A549 (cell line): Measurements from ENCODE around the gene TMIGD2. TPM values are rescaled to one million over a fixed set of nuclear protein-coding genes. Genes with fewer than 3 reads are reported as not detected.

Experiments
- ATAC-seq, 2 experiments: fragments of 200-7000 bp in 1 of 2; fragments of >200 bp in 1 of 2; cut with Nextera tagmentation in 1 of 2; cut with Tn5 transposase in 1 of 2; 3 replicates each; pipeline versions ENCODE4 v1.8.0 to v1.9.1; 2018 to 2020; ENCODE audit warnings: mild to moderate bottlenecking in 1 of 2, moderate library complexity in 1 of 2
- CTCF ChIA-PET: fragments of 300-600 bp; sonication (Branson Sonifier 250); formaldehyde crosslinking; extraction: SDS; loops from one replicate; lab custom pipeline; 2021; ENCODE audit warnings: antibody characterized with exemption, inconsistent platforms; lab: Yijun Ruan, JAX
- POLR2A ChIA-PET: fragments of 350-600 bp; formaldehyde crosslinking; extraction: SDS; loops from one replicate; lab custom pipeline; 2021; ENCODE audit warnings: antibody characterized with exemption, inconsistent platforms; lab: Yijun Ruan, JAX
- DNase-seq, 2 experiments: peaks; one replicate each; pipeline versions ENCODE4 v3.0.0 to v3.0.0-alpha.2; 2011 to 2016; ENCODE audit warnings: low read depth in 1 of 2, low spot score in 1 of 2
- FAIRE-seq: peaks from 2 replicates; lab custom pipeline; 2011; peaks lifted over from hg19 to GRCh38; lab: Jason Lieb, UNC
- H3K27ac ChIP-seq, 2 experiments: fragments of >200 bp; sonication (Bioruptor Twin); formaldehyde crosslinking; 3 replicates each; pipeline ENCODE4 v1.5.1; 2016 to 2017
- H3K4me1 ChIP-seq: fragments of >200 bp; sonication (Bioruptor Twin); formaldehyde crosslinking; 3 replicates; pipeline ENCODE4 v1.6.1; 2016
- H3K4me2 ChIP-seq: fragments of >200 bp; sonication (Bioruptor Twin); formaldehyde crosslinking; 3 replicates; pipeline ENCODE4 v1.6.1; 2016
- H3K4me3 ChIP-seq: fragments of >200 bp; sonication (Bioruptor Twin); formaldehyde crosslinking; 3 replicates; pipeline ENCODE4 v1.5.1; 2016
- H3K9me3 ChIP-seq: fragments of >200 bp; sonication (Bioruptor Twin); formaldehyde crosslinking; 3 replicates; pipeline ENCODE4 v1.6.1; 2016
- ATOH8 ChIP-seq: fragments of 250-450 bp; sonication (Bioruptor Pico); IDR thresholded peaks from 2 replicates; pipeline ENCODE4 v1.5.0; 2020; ENCODE audit warnings: low read depth, mild to moderate bottlenecking, moderate library complexity
- BCL3 ChIP-seq: fragments of >200 bp; sonication (Bioruptor Twin); formaldehyde crosslinking; IDR thresholded peaks from 3 replicates; pipeline ENCODE4 v1.6.1; 2016
- BHLHE40 ChIP-seq: IDR thresholded peaks from 2 replicates; pipeline ENCODE4 v1.6.1; 2012; ENCODE audit warnings: low read depth, low read length, inconsistent platforms
- CBX8 ChIP-seq: fragments of 200-600 bp; sonication (generic); IDR thresholded peaks from 2 replicates; pipeline ENCODE4 v1.6.1; 2016
- E2F6 ChIP-seq: IDR thresholded peaks from 2 replicates; pipeline ENCODE4 v1.6.1; 2012; ENCODE audit warnings: low read depth, borderline replicate concordance
- GATA3 ChIP-seq: IDR thresholded peaks from 2 replicates; pipeline ENCODE4 v1.6.1; 2012; ENCODE audit warnings: borderline replicate concordance
- HMGXB4 ChIP-seq: fragments of 250-450 bp; sonication (Bioruptor Pico); IDR thresholded peaks from 2 replicates; pipeline ENCODE4 v1.5.0; 2021; ENCODE audit warnings: mild to moderate bottlenecking, moderate library complexity, borderline replicate concordance
- JUN ChIP-seq, 2 experiments: fragments of >200 bp; sonication (Bioruptor Twin); formaldehyde crosslinking; IDR thresholded peaks; 2 replicates in 1 of 2; 3 replicates in 1 of 2; pipeline ENCODE4 v1.6.1; 2016 to 2017
- JUNB ChIP-seq: fragments of >200 bp; sonication (Bioruptor Twin); formaldehyde crosslinking; IDR thresholded peaks from 2 replicates; pipeline ENCODE4 v1.6.1; 2016
- KDM1A ChIP-seq: fragments of 200-600 bp; sonication (generic); IDR thresholded peaks from 2 replicates; pipeline ENCODE4 v1.6.1; 2016; ENCODE audit warnings: low read depth, mild to moderate bottlenecking
- MAFK ChIP-seq: fragments of 450-650 bp; IDR thresholded peaks from 2 replicates; pipeline ENCODE4 v1.6.1; 2014; ENCODE audit not compliant: partially characterized antibody
- MYC ChIP-seq: IDR thresholded peaks from 2 replicates; pipeline ENCODE4 v1.6.1; 2012; ENCODE audit warnings: mild to moderate bottlenecking, inconsistent platforms, low read length, improper control_type of control experiment, borderline replicate concordance
- NR3C1 ChIP-seq: fragments of >200 bp; sonication (Bioruptor Twin); formaldehyde crosslinking; IDR thresholded peaks from 3 replicates; pipeline ENCODE4 v1.6.1; 2017
- PHF8 ChIP-seq: fragments of 200-600 bp; sonication (generic); IDR thresholded peaks from 2 replicates; pipeline ENCODE4 v1.6.1; 2016; ENCODE audit warnings: low read depth, mild to moderate bottlenecking, antibody characterized with exemption, moderate library complexity, borderline replicate concordance
- POLR2A ChIP-seq: IDR thresholded peaks from 2 replicates; pipeline ENCODE4 v1.6.1; 2012; ENCODE audit warnings: mild to moderate bottlenecking, low read length
- RAD21 ChIP-seq, 2 experiments: fragments of >200 bp in 1 of 2; sonication (Bioruptor Twin) in 1 of 2; formaldehyde crosslinking in 1 of 2; IDR thresholded peaks in 1 of 2; conservative IDR thresholded peaks in 1 of 2; 2 replicates in 1 of 2; 3 replicates in 1 of 2; pipeline ENCODE4 v1.6.1; 2012 to 2018; ENCODE audit warnings: inconsistent platforms in 1 of 2
- RARB ChIP-seq: fragments of 250-450 bp; sonication (Bioruptor Pico); IDR thresholded peaks from 2 replicates; pipeline ENCODE4 v1.8.0; 2021; ENCODE audit warnings: mild to moderate bottlenecking, moderate library complexity
- REST ChIP-seq: fragments of 200-600 bp; sonication (generic); IDR thresholded peaks from 2 replicates; pipeline ENCODE4 v1.6.1; 2016; ENCODE audit warnings: antibody characterized with exemption, mild to moderate bottlenecking, moderate library complexity
- RFX5 ChIP-seq: fragments of 450-650 bp; IDR thresholded peaks from 2 replicates; pipeline ENCODE4 v1.7.1; 2014; ENCODE audit warnings: antibody characterized with exemption, mild to moderate bottlenecking, moderate library complexity
- RNF2 ChIP-seq: fragments of 200-600 bp; sonication (generic); IDR thresholded peaks from 2 replicates; pipeline ENCODE4 v1.6.1; 2016; ENCODE audit warnings: low read depth, mild to moderate bottlenecking, antibody characterized with exemption, moderate library complexity, borderline replicate concordance
- ZSCAN20 ChIP-seq: fragments of 250-450 bp; sonication (Bioruptor Pico); IDR thresholded peaks from 2 replicates; pipeline ENCODE4 v1.8.0; 2022; ENCODE audit warnings: mild to moderate bottlenecking, moderate library complexity
- WGBS: methylation state at CpG from one replicate; pipeline ENCODE4 v1.1.6; 2017; ENCODE audit errors: missing lambda C conversion rate; 5-methylcytosine and 5-hydroxymethylcytosine counted together
- polyA plus RNA-seq, 4 experiments: library from polyadenylated mRNA; depleted of rRNA in 3 of 4; stranded (reverse); fragments of >200 nt; fragmentation: RNase III in 1 of 4; extraction: RNeasy Plus Mini Kit Qiagen cat#74134 plus additional on column Dnase treatment in 1 of 4; gene quantifications; 2 replicates in 3 of 4; 3 replicates in 1 of 4; pipeline ENCODE4 v1.2.3, GENCODE V29; 2011 to 2017

Gene TMIGD2
- polyA plus RNA-seq, 2 of the 4 experiments (the other 2 are of a cell fraction), result not detected

- Histone ChIP-seq H3K9me3 (no peaks in the 10 kb centered on the region), H3K4me2 (peak overlapping the region; percentile 93), H3K4me3 (peak overlapping the region; percentile 55), H3K27ac (peak overlapping the region; percentile 92), H3K4me1 (peaks cover 8% of the 10 kb centered on the region; the same call in 1 of the 3 replicates)
- peak; percentile 34 to 41 for ATAC-seq
- ChIA-PET POLR2A (interaction anchor here (0.7 to 2.1 kb wide), 8 partner anchors 10 to 129 kb away, joined by 3 to 8 read pairs (median 4); partner anchors contain the start of genes CHAF1A and YJU2), CTCF (interaction anchor here (1.3 to 3.6 kb wide), 3 partner anchors 10 to 33 kb away, joined by 3 to 32 read pairs (median 11); no protein-coding TSS in a partner anchor)
- no peak for DNase-seq
- WGBS, result 14% methylated on average over 2 of the region's 10 CpGs
- TF ChIP-seq PHF8 (peak; percentile 50; the same call in 1 of the 2 replicates), RFX5 (no peak)
- no peak for FAIRE-seq
Observed at GRCh38 chr19:4342314-4342614, 40.1 kb upstream of the TMIGD2 start.

- ChIA-PET POLR2A (interaction anchor here (0.5 kb wide), 1 partner anchor 69 kb away, joined by 3 read pairs; no protein-coding TSS in a partner anchor), CTCF (no interaction called here)
- 70% methylated on average over 26 of the region's 27 CpGs for WGBS
- Histone ChIP-seq H3K9me3 (no peaks in the 10 kb centered on the region), H3K4me2 (no peak within 1 kb of the TSS), H3K4me1 (0 out of 3 replicates have a peak, but pooled peaks cover 3% of the 10 kb centered on the region), H3K27ac (no peak within 1 kb of the TSS), H3K4me3 (no peak within 1 kb of the TSS)
- TF ChIP-seq BCL3 (no peak), JUN (IDR thresholded peaks at IDR 0.05) (no peak), CBX8 (no peak), MAFK (no peak), ZSCAN20 (CRISPR knock-in tag) (no peak), RARB (CRISPR knock-in tag) (no peak), HMGXB4 (CRISPR knock-in tag) (no peak), JUNB (no peak), RAD21 (conservative IDR thresholded peaks at IDR 0.05 in 1 of 2, IDR thresholded peaks at IDR 0.05 in 1 of 2) (no peak), POLR2A (no peak), MYC (no peak), RFX5 (no peak), BHLHE40 (no peak), E2F6 (no peak), ATOH8 (no peak), GATA3 (no peak), KDM1A (no peak), REST (no peak), NR3C1 (no peak), RNF2 (no peak)
- no peak for DNase-seq
- ATAC-seq, result no peak
- no peak for FAIRE-seq
Observed at GRCh38 chr19:4338441-4339355, 36.5 kb upstream of the TMIGD2 start, which contains the start of gene STAP2. Gene STAP2, minus strand, starts transcription at chr19:4338827. Its CDS starts 74 bp downstream, at chr19:4338753.
